Measurements from ENCODE around the gene TRAPPC10.
"Not testable (repeated sequence)": the region's sequence is repeated elsewhere in the genome, so short reads cannot be mapped to it uniquely, and the experiment has no call there.

The TRAPPC10 gene

GRCh38 chr21:44072111-44072510, 60.0 kb downstream of the TRAPPC10 start:
- DNase-seq: no peak

- no peak for DNase-seq
These were observed 62.3 kb downstream of the TRAPPC10 start for GRCh38 chr21:44074315-44074958.

GRCh38 chr21:44076316-44076715, 64.2 kb downstream of the TRAPPC10 start:
- DNase-seq: no peak

GRCh38 chr21:44078411-44078981, 66.4 kb downstream of the TRAPPC10 start:
- DNase-seq: no peak

- no peak for DNase-seq
These were observed 67.3 kb downstream of the TRAPPC10 start for GRCh38 chr21:44079446-44079845.

- no peak for DNase-seq
These were observed 67.7 kb downstream of the TRAPPC10 start for GRCh38 chr21:44079846-44080245.

GRCh38 chr21:44082648-44083440, 70.7 kb downstream of the TRAPPC10 start:
- DNase-seq: no peak

GRCh38 chr21:44083631-44084291, 71.7 kb downstream of the TRAPPC10 start:
- DNase-seq: no peak

GRCh38 chr21:44084496-44085241, 72.6 kb downstream of the TRAPPC10 start:
- no peak for DNase-seq

- DNase-seq: no peak
These were observed 73.6 kb downstream of the TRAPPC10 start for GRCh38 chr21:44085491-44086321.

GRCh38 chr21:44086636-44087425, 74.7 kb downstream of the TRAPPC10 start:
- no peak for DNase-seq

- no peak for DNase-seq
These were observed 75.6 kb downstream of the TRAPPC10 start for GRCh38 chr21:44087426-44088400.

GRCh38 chr21:44088401-44088780, 76.3 kb downstream of the TRAPPC10 start:
- DNase-seq: no peak

GRCh38 chr21:44089001-44089911, 77.1 kb downstream of the TRAPPC10 start:
- DNase-seq: no peak

GRCh38 chr21:44090325-44090724, 78.2 kb downstream of the TRAPPC10 start:
- DNase-seq: no peak

- no peak for DNase-seq
These were observed 80.1 kb downstream of the TRAPPC10 start for GRCh38 chr21:44092211-44092610.

GRCh38 chr21:44093761-44094160, 81.7 kb downstream of the TRAPPC10 start:
- no peak for DNase-seq

GRCh38 chr21:44094832-44095231, 82.7 kb downstream of the TRAPPC10 start:
- no peak for DNase-seq

- not testable (repeated sequence) for DNase-seq
These were observed 86.4 kb downstream of the TRAPPC10 start for GRCh38 chr21:44098507-44098906.

Data from NCI-H2227 treated with DMSO at 0.1 percent for 48 hours (cell line).